ENCODE measurements around the gene RPS24.
"Not testable (repeated sequence)": the region's sequence is repeated elsewhere in the genome, so short reads cannot be mapped to it uniquely, and the experiment has no call there.

Gene RPS24

DNA sequence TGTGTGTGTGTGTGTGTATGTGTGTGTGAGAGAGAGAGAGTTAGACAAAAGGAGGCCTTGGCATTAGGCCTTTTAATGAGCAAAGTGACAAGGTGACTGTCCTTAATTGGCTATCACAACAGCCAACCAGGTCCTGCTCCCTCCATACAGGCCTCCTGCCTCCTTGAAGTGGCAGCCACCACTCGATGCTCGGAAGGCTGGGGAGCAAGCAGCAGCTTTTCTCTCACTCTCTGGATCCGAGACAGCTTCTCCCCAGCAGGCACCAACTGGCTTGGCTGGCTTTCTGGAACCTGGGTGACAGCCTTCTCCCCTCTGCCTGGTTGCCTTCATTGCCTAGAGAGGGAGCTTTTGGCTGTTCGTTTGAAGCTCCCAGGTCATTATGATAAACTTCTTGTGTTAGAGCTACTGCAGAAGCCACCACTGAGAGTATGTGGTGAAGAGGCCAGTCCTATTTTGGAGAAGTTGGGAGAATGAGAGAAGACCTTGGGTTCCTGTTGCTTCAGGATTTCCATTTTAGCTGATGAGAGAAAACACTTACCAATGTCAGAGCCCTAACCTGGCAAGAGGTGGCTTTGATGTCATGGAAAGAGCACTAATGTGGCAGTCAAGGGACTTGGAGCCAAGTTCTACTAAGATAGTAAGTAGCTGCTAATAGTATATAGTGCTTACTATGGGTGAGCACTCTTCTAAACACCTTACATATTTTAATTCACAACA, 37.6 kb downstream of the RPS24 start:
- ChIA-PET CTCF (no interaction called here), POLR2A (no interaction called here)
- no peak for DNase-seq (ENCODE audit: extremely low spot score)
- TF ChIP-seq FOXK2 (IDR thresholded peaks at IDR 0.05) (no peak), NFRKB (IDR thresholded peaks at IDR 0.05) (no peak), SP1 (IDR thresholded peaks at IDR 0.05) (no peak), HDGF (IDR thresholded peaks at IDR 0.05; ENCODE audit: borderline replicate concordance) (no peak)

DNA sequence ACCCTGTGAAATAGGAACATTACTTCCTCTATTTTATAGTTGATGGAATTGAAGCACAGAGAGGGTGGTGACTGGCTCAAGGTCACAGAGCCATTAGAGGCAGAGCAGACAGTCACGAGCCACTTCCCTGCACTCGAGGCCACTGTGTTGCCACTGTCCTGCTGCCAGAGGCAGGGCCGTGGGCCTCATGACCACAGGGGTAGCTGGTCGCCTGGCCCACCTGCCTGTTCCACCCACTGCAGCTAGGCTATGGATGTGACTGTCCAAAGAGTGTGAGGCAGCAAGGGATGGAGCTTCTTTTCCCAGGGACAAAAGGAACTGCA, 38.2 kb downstream of the RPS24 start:
- ChIA-PET POLR2A (no interaction called here), CTCF (no interaction called here)
- no peak for TF ChIP-seq TARDBP (IDR thresholded peaks at IDR 0.05)
- DNase-seq (ENCODE audit: extremely low spot score), result no peak

DNA sequence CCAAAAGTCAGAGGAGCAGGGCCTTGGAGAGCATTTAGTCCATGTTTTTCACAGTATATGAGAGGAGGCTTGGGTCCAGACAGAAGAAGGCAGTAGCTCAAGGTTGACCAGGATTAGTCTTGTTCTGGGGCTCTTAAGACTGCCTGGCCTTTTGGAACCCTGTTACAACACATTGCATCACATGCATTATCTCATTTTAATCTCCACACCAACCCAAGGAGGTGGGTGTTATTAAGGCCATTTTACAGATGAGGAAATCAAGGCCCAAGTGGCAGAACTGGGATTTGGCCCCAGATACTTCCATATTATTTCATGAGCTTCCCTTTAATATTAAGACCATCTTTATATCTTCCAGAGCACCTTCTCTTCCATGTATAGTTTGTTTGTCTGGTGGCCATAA, 38.8 kb downstream of the RPS24 start:
- TF ChIP-seq BHLHE40 (IDR thresholded peaks at IDR 0.05; ENCODE audit: borderline replicate concordance) (no peak), L3MBTL2 (conservative IDR thresholded peaks at IDR 0.05) (no peak), ZNF384 (IDR thresholded peaks at IDR 0.05) (no peak), LEF1 (IDR thresholded peaks at IDR 0.05; ENCODE audit: borderline replicate concordance) (no peak), FOXK2 (IDR thresholded peaks at IDR 0.05) (no peak), CTBP1 (IDR thresholded peaks at IDR 0.05; ENCODE audit: borderline replicate concordance) (no peak), SUZ12 (IDR thresholded peaks at IDR 0.05) (no peak)
- no peak for DNase-seq (ENCODE audit: extremely low spot score)
- ChIA-PET CTCF (no interaction called here), POLR2A (no interaction called here)

DNA sequence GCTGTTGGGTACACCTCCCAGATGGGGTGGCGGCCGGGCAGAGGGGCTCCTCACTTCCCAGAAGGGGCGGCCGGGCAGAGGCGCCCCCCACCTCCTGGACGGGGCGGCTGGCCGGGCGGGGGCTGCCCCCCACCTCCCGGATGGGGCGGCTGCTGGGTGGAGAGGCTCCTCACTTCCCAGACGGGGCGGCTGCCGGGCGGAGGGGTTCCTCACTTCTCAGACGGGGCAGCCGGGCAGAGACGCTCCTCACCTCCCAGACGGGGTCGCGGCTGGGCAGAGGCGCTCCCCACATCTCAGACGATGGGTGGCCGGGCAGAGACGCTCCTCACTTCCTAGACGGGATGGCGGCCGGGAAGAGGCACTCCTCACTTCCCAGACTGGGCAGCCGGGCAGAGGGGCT, 42.1 kb downstream of the RPS24 start:
- DNase-seq (ENCODE audit: extremely low spot score); CTCF ChIA-PET; POLR2A ChIA-PET: not testable (repeated sequence)

GRCh38 chr10:78078539-78079330, 45.1 kb downstream of the RPS24 start:
- DNase-seq (ENCODE audit: extremely low spot score), result no peak
- TF ChIP-seq ELF4 (IDR thresholded peaks at IDR 0.05), result no peak
- no peak for TF ChIP-seq NFRKB (IDR thresholded peaks at IDR 0.05)
- no peak for TF ChIP-seq FOXK2 (IDR thresholded peaks at IDR 0.05)
- no peak for TF ChIP-seq FOXA1 (IDR thresholded peaks at IDR 0.05)
- TF ChIP-seq CTBP1 (IDR thresholded peaks at IDR 0.05; ENCODE audit: borderline replicate concordance), result no peak
- no peak for TF ChIP-seq LEF1 (IDR thresholded peaks at IDR 0.05; ENCODE audit: borderline replicate concordance)
- TF ChIP-seq FOXM1 (IDR thresholded peaks at IDR 0.05; ENCODE audit: borderline replicate concordance), result no peak
- TF ChIP-seq SP1 (IDR thresholded peaks at IDR 0.05), result no peak
- no peak for TF ChIP-seq TARDBP (IDR thresholded peaks at IDR 0.05)
- TF ChIP-seq ARNT (IDR thresholded peaks at IDR 0.05), result no peak
- TF ChIP-seq BHLHE40 (IDR thresholded peaks at IDR 0.05; ENCODE audit: borderline replicate concordance), result no peak
- TF ChIP-seq L3MBTL2 (conservative IDR thresholded peaks at IDR 0.05), result no peak
- TF ChIP-seq ZNF384 (IDR thresholded peaks at IDR 0.05), result no peak
- no peak for TF ChIP-seq HDGF (IDR thresholded peaks at IDR 0.05; ENCODE audit: borderline replicate concordance)
- no peak for TF ChIP-seq SUZ12 (IDR thresholded peaks at IDR 0.05)
- no peak for TF ChIP-seq PKNOX1 (IDR thresholded peaks at IDR 0.05)
- POLR2A ChIA-PET, result no interaction called here
- CTCF ChIA-PET, result interaction anchor here (1.2 kb wide), 1 partner anchor 32 kb away, joined by 4 read pairs; no protein-coding TSS in a partner anchor

DNA sequence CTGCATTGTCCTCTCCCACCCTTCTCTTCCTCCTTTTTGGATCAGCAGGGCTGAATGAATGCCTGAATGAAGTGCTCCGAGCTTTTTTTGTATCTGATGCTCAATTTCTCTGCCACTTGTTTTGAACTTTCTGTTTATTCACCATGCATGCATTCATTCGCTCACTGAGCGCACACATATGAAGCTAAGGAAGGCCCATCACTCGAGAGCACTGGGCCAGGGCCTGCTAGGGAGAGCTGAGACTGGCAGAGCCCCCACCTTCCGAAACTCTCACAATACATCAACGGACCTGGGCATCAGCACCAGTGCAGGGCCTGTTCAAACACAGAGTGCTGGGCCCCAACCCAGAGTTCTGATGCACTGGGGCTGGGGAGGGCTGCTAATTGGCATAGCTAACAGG, 45.7 kb downstream of the RPS24 start:
- TF ChIP-seq ARNT (IDR thresholded peaks at IDR 0.05) (no peak), SP1 (IDR thresholded peaks at IDR 0.05) (no peak), NFRKB (IDR thresholded peaks at IDR 0.05) (no peak), LEF1 (IDR thresholded peaks at IDR 0.05; ENCODE audit: borderline replicate concordance) (no peak), FOXM1 (IDR thresholded peaks at IDR 0.05; ENCODE audit: borderline replicate concordance) (no peak), FOXK2 (IDR thresholded peaks at IDR 0.05) (no peak), ZNF384 (IDR thresholded peaks at IDR 0.05) (no peak), TARDBP (IDR thresholded peaks at IDR 0.05) (no peak), SUZ12 (IDR thresholded peaks at IDR 0.05) (no peak), CTBP1 (IDR thresholded peaks at IDR 0.05; ENCODE audit: borderline replicate concordance) (no peak)
- DNase-seq (ENCODE audit: extremely low spot score), result no peak
- CTCF ChIA-PET, result no interaction called here
- POLR2A ChIA-PET, result no interaction called here

DNA sequence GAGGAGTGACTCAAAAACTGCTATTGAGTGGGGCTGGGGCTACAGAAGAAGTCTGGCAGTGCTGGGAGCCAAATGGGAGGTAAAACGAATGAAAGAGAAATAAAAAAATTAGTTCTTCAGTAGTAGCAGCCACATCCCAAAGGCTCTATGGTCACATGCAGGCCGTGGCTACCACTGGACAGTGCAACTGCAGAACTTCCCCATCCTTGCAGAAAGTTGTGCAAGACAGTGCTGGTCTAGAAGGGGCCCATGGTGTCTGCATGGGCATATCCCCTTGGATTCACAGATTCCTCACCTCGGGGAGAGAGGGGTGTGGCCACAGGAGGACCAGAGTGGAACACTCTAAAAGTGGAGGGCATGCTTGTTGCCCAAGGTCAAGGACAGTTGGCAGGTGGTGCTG, 47.6 kb downstream of the RPS24 start:
- DNase-seq (ENCODE audit: extremely low spot score), result no peak
- TF ChIP-seq LEF1 (IDR thresholded peaks at IDR 0.05; ENCODE audit: borderline replicate concordance) (no peak), SUZ12 (IDR thresholded peaks at IDR 0.05) (no peak), HDGF (IDR thresholded peaks at IDR 0.05; ENCODE audit: borderline replicate concordance) (no peak), CTBP1 (IDR thresholded peaks at IDR 0.05; ENCODE audit: borderline replicate concordance) (no peak)
- POLR2A ChIA-PET, result no interaction called here
- CTCF ChIA-PET, result no interaction called here

- CTCF ChIA-PET, result no interaction called here
- POLR2A ChIA-PET, result no interaction called here
Measured at GRCh38 chr10:78082636-78083035, 49.0 kb downstream of the RPS24 start.

More at GRCh38 chr10:78082636-78083035, 49.0 kb downstream of the RPS24 start:
- DNase-seq (ENCODE audit: extremely low spot score), result no peak
- TF ChIP-seq FOXA1 (IDR thresholded peaks at IDR 0.05) (no peak), PKNOX1 (IDR thresholded peaks at IDR 0.05) (no peak), FOXK2 (IDR thresholded peaks at IDR 0.05) (no peak), BHLHE40 (IDR thresholded peaks at IDR 0.05; ENCODE audit: borderline replicate concordance) (no peak), ARNT (IDR thresholded peaks at IDR 0.05) (no peak), LEF1 (IDR thresholded peaks at IDR 0.05; ENCODE audit: borderline replicate concordance) (no peak), TARDBP (IDR thresholded peaks at IDR 0.05) (no peak), HDGF (IDR thresholded peaks at IDR 0.05; ENCODE audit: borderline replicate concordance) (no peak), FOXM1 (IDR thresholded peaks at IDR 0.05; ENCODE audit: borderline replicate concordance) (no peak)

Measured in HEK293T (cell line).